DMS 273 treated with DMSO at 0.1 percent for 48 hours (cell line): ENCODE measurements around the gene VAV2.

Experiments used
- DNase-seq: peaks from one replicate; lab custom pipeline; 2025; lab: John Stamatoyannopoulos, UW

The VAV2 gene

DNA sequence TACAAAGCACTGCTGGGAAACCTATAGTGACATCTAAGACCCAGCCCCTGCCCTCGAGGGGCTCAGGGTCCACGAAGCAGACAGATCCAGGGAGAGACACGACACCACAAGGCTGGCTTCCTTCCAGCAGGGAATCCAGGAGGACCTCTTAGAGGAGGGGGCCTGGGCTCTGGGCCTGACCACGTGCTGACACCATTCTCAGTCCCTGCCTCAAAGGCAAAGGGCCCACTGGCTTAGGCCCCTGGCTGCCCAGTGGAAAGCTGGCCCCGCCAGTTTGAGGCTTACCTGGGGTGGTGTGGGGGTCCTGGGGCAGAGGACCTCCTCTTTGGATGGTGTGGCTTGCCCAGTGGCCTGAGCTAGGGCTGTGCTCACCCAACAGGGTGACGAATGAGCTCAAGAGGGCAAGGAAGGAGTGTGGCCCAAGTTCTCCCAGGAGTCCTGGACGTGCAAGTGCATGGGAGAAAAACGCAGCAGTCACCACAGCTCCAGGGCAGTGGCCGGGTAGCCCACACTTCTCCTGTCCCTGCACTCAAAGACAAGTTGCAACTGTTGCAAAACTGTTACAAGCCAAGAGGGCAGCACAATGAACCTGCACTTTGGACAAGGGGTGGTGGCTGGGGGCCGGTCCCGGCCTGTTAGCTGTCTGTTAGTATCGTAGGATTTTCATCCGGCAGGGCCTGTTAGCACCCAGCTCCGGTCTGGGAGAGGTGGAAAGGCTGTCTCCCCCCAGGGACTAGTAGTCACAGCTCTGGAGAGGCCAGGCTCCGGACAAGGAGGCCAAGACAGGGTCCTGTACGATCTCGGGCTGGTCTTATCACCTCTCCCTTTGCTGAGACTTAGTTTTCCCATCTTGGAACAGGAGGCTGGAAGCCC is 252.5 kb downstream of the VAV2 start:
- no peak for DNase-seq

DNA sequence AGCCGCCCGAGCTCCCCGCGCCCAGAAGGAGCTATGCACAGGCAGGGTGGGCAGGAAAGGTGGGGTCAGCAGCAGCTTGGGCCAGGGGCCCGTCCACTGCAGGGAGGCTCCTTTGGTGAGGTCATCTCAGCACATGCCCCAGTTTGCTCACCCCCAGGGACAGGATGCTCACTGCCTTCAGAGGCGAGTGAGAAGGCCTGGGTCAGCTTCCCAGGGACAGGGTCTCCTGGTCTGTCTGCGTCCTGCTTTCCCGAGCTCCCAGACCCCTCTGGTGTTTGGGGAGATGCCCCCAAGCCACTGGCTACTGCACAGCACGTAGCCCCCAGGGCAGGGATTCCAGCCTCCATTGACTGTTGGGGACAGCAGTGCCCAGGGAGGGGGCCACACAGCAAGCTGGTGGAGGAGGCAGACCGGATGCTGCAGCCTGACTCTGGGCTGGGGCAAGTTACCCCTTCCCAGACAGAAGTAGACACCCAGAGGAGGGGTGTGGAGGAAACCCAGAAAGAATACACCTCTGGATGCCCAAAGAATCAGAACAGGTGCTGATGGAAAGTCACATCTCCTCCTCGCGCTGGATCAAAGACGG is 253.4 kb downstream of the VAV2 start:
- no peak for DNase-seq

GRCh38 chr9:133737774-133738639 is 254.1 kb downstream of the VAV2 start, which contains the start of gene SARDH:
Gene SARDH (minus strand): TSS chr9:133738352. CDS start chr9:133734173, 4,179 bp downstream.
- DNase-seq: peak; percentile 66

DNA sequence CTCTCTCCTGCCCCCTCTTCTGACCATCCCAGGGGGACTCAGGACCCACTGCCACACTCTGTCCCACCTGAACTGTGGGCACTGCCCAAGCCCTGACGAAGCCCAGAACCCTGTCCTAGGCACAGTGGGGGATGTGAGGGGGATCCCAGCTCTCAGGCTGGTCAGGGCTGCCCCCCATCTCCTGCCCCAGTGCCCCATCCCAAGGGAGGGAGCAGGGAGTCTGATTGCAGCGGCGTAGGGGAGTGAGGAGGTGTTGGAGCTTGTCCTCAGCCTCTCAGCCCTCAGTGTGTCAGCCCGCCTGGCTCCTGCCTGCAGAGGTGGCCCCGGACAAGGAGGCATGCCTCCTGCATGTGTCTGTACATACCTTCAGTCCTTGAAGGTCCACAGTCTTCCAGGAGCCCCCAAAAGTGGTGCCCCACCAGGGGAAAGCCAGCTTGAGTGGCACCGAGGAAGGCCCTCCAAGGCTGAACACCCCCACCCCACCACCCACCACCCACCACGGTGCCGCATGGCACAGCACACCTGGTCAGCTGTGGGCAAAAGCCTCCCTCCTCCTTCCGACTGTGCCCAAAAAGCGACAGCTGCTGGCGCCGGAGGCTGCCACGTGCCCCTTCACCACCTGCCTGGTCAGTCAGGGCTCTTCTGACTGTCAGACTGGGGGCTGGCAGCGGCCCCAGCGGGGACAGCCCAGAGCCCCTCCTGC is 254.9 kb downstream of the VAV2 start:
- DNase-seq: no peak

- no peak for DNase-seq
Measured at GRCh38 chr9:133735931-133736330, 256.2 kb downstream of the VAV2 start.

- no peak for DNase-seq
Measured at GRCh38 chr9:133735415-133735775, 256.7 kb downstream of the VAV2 start.

DNA sequence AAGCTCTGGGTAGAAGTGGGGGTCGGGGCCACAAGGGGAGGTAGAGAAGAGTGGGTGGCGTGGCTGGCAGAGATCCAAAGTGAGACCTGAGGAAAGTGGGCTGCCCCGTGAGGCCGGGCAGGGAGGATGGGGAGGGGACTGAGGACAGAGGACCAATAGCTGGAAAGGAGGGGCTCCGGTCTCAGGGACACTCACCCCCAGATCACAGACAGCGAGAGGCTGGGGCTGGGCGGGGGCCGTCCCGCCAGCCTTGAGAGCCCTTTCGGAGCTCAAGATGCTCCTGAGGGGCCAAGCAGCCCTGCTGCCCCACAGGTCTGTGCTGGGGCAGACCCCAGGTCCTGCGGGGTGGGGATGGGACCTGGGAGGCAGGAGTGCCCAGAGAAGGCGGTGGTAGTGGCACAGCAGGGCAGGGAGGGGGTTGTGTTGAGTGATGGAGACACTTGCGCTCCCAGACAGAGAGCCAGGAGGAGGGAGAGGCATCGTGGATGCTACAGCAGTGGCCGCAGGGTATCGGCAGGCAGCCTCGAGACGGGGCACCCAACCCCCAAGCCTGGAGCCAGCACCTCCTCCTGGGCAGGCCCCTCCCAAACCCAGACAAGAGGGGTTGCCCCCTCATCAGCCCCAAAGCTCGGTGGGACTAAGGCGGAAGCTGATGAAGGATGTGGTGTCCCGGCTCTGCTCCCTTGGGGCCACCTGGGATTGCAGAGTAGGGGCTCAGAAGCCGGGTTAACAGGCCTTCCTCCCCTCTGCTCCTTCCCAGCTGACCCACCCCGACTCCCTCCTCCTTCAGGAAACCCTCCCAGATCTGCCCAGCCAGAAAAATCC is 257.3 kb downstream of the VAV2 start:
- DNase-seq: no peak

DNA sequence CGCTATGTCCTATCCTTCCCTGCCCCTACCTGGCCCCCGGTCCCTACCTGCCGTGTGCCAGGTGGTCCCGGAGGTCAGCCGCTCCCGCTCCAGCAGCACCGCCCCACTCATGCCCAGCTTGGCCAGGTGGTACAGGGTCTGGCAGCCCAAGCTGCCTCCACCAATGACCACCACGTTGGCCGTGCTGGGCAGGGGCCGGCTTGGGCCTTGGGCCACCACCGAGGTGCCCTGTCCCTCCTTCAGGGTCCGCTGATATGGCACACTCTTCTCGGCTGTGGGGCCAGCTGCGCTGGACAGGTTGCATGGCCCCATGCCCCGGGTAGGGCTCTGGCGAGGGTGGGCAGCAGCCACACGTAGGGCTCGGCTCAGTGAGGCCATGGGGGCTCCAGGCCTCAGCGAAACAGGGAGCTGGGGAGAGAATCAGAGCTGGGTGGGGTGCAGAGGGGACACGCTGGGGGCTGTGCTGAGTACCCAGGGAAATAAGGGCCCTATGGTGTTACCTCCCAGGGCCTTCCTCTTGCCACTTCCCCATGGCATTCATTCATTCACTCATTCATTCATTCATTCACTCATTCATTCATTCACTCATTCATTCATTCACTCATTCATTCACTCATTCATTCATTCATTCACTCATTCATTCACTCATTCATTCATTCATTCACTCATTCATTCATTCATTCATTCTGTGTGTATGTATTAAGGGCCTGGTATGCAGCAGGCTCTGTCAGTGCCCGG is 258.2 kb downstream of the VAV2 start:
- DNase-seq: no peak

GRCh38 chr9:133733421-133733795 is 258.7 kb downstream of the VAV2 start:
- no peak for DNase-seq

- DNase-seq: no peak
Measured at GRCh38 chr9:133732639-133733408, 259.3 kb downstream of the VAV2 start.

GRCh38 chr9:133731876-133732638 is 260.1 kb downstream of the VAV2 start:
- peak; percentile 77 for DNase-seq

DNA sequence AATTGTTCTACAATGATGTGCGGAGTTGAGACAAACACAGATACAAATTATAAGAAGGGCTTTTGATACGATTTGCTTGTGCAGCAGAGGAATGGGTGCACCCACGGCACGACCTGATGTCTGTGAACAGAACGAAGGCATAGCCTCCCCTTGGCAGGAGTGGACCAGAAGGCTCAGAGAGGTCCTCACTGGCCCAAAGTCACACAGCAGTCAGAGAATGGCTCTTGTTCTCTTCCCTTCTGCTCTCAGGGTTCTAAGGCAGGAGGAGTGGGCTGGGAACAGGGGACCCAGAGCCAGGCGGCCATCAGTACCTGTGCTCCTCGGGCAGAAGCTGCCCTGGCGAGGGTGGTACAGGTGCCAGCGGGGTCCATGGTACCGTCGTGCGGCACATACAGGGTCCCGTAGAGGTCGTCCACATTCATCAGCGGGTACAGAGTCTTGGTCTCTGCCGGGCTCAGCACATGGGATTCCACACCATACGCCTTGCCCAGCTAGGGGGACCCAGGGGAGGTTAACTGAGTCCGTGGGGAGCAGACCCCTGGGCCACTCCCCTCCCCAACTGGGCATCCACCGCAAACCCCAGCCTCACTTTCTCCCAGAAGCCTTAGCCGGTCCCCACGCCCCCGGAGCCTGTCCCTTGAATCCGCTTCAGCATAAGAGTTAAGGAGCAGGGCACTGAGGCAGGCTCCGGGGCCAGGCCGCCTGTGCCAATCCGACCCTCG is 261.0 kb downstream of the VAV2 start:
- DNase-seq: no peak

DNA sequence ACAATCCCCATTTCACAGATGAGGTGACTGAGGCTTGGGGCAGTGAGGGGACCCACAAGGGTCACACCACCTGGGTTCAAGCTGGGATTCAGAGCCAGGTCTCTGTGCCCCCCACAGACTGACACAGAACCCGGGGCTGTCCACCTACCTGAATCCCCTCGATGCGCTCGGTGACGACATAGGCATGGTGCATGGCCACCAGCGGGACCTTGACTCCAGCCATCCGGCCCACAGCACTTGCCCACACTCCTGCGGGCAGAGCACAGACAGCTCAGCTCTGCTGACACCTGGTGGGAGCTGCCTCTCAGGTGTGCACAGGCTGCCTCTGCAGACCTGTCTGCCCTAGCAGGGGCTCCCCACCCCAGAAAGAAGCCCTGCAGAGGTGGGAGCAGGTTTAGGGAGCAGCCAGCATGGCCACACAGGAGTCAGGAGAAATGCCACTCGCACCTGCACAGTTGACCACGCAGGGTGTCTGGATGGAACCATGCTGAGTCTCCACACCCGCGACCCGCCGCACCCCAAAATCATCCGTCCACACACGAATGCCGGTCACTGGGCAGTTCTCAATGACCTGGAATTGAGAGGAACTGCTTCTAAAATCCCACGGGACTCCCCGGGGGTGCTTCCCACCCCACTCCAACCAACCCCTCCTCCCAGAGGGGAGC is 262.4 kb downstream of the VAV2 start:
- no peak for DNase-seq

- no peak for DNase-seq
Measured at GRCh38 chr9:133728856-133729616, 263.1 kb downstream of the VAV2 start.

DNA sequence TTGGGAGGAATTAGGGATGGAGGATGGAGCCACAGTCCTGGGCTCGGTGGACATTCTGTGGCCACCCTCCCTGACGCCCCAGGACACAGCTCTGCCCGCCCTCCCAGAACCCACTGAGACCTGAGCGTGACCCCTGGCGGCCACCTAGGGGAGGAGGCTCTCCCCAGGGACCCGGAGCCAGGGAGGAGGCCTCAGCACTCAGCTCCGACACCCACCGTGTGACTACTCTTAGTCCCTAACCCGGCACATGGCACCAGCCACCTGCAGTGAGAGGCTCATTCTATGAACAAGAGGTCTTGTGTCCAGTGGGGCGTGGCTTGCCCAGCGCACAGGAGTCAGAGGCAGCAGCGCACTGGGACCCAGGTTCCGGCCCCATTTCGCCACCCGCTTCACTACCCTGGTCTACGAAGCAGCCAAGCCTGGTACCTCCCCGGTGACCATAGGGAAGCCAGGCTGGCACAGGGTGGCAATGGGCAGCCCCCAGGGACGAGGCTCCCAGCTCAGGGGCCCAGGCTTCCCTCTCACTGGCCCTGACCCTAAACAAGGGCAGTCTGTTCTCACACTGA is 264.2 kb downstream of the VAV2 start:
- no peak for DNase-seq

DNA sequence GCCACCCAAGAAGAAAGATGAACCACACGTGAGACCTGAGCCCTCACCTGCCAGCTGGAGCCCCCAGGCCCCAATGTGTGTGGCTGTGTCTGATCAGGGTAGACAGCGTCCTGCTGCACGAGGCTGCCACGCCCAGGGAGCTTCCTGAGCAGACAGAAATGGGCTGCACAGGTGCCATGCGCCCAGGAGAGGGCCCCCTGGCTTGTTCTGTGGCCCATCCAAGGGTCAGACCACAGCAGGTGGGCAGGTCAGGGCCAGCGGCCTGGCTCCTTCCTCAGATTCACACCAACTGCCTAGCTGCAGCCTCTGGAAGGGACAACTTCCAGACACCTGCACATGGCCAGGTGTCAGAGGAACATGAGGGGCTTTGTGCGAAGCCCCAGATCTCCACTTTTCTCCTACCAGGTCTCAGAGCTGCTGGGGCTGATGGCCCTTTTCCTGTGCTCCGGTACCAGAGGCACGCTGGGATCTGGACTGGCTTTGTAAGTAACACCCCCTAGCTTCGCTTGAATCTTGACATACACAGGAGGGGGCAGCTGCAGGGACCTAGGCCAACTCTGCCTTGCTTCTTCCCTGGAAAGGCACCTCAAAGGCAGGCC is 264.7 kb downstream of the VAV2 start:
- DNase-seq: no peak
